DMS53 treated with DMSO at 0.1 percent for 48 hours (cell line): ENCODE data around the gene TGFBR3L.

Experiments
- DNase-seq: peaks from one replicate; lab custom pipeline; 2025; ENCODE audit not compliant: unreplicated experiment; lab: John Stamatoyannopoulos, UW

The TGFBR3L gene

GRCh38 chr19:7914598-7915045, at the start of gene TGFBR3L:
Gene TGFBR3L, plus strand, starts transcription at chr19:7914830.
- DNase-seq: no peak

- DNase-seq: no peak
These were observed 49.2 kb upstream of the TGFBR3L start for GRCh38 chr19:7865262-7865911.

DNA sequence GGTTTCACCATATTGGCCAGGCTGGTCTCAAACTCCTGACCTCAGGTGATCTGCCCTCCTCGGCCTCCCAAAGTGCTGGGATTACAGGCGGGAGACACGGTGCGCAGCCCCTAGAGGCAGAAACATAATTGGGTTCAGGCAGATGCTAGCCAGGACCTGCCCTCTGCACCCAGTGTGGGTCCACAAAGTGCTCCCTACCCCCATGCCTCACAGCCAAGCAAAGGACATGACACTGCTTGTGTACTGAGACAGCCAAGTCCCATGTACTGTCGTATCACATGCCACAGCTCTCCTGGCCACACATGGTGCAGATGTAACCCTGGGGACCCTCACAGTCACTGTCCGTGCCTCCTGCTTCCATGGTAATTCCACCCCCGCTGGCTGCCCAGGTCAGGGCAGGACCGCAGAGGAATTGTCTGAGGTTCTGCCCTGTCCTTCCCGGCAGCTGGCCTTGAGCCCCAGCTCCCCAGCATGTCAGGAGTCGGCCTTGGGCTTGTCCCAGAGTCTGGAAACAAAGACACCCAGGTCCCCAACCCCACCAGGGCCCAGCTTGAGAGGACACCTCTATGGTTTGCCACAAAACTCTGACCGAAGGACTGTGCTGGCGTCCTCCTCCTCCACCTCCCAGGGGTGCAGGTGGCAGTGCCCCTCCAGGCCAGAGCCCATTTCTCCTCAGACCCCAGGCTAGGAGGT, 48.1 kb upstream of the TGFBR3L start:
- DNase-seq: no peak

GRCh38 chr19:7867092-7867844, 47.4 kb upstream of the TGFBR3L start:
- no peak for DNase-seq

DNA sequence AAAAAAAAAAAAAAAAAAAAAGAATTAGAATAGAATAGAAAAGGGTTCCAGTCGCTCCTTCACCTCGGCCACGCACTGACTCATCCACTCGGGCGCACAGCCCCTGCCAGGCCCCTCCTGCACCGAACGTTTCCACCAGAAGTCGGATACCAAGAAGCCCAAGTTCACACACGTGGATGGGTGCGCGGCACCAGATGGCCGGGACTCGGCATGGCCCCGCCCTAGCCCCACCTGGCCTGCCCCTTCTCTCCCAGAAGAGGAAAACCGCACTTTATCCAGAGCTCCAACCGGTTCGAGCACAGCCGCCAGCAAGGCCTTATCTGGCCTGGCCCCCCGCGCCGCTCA, 46.3 kb upstream of the TGFBR3L start:
- DNase-seq: peak; percentile 48

DNA sequence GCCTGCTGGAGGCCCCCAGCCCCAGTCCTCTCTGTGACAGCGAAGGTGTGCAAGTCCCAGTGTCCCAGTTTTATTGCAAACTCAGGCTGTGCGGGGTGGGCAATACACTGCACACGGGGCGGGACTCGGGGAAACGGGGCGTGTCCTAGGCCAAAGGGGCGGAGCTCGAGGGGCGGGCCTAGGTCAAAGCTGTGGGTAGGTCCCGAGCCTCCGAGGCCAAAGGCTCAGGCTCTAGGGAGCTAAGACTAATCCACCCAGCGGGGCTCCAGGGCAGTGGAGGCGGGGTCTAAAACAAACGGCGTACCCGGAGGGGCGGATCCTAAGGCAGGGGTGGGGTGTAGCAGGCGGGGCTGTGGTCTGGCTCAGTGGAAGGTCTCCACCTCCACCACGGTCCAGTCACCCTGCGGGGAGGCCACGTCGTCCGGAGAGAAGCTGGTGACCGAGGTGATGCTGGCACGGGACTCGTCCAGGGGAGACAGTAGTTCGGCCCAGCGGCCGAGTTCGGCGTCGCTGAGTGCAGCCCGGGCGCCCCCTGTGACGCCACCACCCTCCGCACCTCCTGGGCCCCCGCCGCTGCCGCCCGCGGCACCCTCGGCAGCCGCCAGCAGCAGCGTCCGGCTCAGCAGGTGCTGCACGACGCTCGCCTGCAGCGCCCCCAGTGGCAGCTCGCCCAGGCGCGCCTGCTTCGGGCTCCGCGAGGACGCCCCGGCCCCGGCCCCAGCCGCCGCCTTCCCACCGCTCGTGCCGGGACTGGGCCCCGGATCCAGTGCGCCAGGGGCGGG, 45.8 kb upstream of the TGFBR3L start:
- DNase-seq: peak; percentile 55

DNA sequence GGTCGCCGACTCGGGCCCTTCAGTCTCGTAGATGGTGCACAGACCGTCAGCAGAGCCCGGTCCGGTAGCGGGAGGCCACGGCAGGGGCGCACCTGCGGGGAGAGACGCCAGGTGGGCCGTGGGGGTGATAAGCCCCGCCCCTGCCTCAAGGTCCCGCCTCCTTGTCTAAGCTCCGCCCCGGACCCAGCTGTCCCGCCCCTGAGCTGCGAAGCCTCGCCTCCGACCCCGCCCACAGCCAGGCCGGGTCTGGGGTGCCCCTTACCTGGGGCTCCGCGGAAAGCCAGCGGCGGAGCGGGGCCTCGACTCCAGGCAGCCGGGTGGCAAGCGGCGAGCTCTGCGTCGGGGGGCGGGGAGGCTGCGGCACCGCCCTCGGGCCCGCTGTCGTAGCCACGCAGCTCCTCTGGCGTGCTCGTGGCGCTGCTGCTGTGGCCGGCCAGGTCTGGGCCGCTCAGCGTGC, 45.1 kb upstream of the TGFBR3L start:
- no peak for DNase-seq

DNA sequence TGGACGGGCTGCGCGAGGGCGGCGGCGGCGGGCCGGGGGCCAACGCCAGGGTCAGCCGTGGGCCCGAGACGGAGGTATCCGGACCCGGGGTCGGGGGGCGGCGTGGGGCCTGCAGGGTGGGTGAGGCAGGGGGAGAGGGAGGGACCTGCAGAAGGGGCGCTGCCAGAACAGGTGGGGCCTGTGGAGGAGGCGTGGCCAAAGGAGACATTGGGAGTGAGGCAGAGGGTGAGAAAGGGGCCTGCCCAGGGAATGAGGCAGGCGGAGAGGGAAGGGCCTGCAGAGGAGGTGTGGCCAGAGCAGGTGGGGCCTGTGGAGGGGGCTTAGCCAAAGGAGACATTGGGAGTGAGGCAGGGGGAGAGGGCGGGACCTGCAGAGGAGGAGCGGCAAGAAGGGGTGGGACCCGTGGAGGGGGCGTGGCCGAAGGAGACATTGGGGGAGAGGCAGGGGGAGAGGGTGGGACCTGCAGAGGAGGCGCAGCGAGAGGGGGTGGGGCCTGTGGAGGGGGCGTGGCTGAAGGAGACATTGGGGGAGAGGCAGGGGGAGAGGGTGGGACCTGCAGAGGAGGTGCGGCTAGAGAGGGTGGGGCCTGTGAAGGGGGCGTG, 44.6 kb upstream of the TGFBR3L start:
- DNase-seq: no peak

DNA sequence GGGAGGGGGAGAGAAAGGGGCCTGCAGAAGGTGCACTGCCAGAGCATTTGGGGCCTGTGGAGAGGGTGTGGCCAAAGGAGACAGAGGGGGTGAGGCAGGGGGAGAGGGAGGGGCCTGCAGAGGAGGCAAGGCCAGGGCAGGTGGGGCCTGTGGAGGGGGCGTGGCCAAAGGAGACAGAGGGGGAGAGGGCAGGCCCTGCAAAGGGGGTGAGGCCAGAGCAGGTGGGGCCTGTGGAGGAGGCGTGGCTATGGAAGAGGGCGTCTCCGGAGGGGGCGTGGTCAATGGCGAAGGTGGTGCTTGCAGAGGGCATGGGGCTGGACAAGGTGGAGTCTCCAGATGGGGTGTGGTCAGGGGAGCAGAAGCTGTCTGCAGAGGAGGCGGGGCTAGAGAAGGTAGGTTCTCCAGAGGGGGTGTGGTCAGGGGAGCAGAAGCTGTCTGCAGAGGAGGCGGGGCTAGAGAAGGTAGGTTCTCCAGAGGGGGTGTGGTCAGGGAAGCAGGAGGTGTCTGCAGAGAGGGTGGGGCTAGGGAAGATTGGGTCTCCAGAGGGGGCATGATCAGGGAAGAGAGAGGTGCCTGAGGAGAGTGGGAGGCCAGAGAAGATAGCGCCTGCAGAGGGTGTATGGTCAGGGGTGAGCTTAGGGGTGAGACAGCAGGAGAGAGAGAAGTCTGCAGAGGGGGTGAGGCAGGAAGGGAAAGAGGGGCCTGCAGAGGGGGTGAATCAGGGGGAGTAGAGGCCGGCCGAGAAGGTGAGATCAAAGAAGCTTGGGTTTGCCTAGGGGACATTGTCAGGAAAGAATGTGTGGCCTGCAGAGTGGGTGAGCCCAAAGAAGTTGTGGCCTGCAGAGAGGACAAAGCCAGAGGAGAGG, 43.8 kb upstream of the TGFBR3L start:
- DNase-seq: no peak

- no peak for DNase-seq
These were observed 43.0 kb upstream of the TGFBR3L start for GRCh38 chr19:7871437-7872305.

DNA sequence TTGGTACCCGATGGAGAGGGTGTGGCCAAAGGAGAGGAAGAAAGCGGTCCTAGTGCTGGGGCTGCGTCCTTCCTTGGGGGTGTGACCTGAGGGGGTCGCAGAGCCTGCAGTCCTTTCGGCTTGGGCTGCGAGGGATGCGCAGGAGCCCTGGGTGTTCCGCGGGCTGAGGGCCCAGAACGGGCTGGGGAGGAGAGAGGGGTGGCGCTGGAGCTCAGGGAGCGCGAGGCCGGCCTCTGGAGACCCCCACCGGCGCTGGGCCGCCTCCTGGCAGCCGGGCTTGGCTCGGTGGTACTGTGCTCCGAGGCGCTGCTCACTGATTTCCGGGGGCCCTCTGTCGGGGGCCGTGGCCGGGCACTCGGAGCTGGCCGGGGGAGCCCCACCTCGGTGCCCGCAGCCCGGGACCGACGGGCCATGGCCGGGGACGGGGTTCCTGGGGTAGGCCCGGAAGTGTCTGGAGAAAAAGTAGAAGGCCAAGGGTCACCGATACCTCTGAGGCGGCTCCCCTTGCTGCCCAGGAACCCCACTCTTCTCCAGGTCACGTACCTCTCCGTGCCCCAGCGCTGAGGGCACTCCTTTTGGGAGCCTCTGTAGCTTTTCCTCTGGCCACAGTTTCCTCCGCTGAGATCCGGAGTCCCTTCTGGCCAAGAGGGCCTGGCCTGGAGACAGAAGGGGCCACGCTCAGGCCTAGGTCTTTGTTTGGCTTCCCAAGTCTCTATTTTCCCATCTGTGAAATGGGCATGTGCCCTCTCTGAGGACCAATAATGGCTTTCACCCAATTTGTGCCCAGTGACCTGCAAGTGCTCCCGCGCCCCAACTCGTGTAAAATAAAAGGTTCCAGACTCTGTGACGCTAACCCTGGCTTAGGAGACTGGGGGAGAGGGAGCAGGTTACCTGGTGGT, 42.1 kb upstream of the TGFBR3L start:
- no peak for DNase-seq

GRCh38 chr19:7873304-7874075, 41.1 kb upstream of the TGFBR3L start:
- DNase-seq: no peak

DNA sequence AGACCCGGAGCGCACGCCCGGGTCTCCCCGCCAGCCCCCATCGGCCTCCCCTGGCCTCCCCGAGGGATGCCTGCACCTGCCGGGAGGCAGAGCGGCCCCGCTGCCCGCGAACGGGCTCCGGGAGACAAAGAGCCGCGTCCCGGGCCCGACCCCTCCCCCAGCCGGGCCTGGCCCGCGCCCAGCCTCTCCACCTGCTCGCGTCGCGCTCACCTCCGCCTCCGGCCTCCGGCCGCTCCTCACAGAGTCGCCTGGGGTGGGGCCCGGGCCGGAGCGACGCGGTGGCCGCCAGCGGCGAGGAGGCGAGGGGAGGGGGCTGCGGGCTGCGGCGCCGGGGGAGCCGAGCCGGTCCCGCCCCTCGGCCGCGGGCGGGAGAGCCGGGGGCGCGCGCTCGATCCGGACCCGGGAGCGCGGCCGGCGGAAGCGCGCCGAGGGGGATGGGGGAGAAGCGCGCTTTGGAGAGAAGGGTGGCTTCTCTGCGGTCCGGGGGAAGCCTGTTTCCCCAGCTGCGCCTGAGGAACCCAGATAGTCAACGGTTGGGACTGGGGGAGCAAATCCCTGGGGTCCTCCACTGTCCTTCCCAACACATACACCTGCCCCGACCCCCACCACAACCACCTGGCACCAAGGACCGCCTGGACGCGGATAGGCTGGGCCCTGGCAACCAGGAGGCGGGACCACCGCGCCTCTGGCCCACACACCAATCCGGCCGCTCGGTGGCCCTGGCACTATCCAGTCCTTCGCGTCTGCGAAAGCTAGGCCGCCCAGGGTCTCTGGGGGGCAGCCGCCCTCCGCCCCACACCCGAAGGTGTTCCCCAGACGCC, 40.3 kb upstream of the TGFBR3L start, which contains the start of gene PRR36:
PRR36 (minus strand) TSS at position 315 of the 821 bp plus-strand sequence. CDS start 701 bp downstream, outside the sequence.
- peak; percentile 25 for DNase-seq

DNA sequence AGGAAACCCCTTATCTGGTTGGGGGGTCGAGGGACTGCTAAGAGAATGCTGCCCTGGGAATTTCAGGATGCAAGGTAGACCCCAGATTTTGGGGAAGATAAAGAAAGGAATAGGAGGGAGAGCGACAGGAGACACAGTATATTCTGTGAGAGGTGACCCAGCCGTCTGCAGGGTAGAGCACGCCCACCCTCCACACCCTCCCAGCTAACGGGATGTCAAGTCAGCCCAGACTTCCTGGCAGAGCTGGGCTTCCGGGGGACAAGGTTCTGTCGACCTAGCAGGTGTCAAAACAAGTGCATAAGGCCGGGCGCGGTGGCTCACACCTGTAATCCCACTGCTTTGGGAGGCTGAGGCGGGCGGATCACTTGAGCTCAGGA, 39.7 kb upstream of the TGFBR3L start:
- DNase-seq: no peak

DNA sequence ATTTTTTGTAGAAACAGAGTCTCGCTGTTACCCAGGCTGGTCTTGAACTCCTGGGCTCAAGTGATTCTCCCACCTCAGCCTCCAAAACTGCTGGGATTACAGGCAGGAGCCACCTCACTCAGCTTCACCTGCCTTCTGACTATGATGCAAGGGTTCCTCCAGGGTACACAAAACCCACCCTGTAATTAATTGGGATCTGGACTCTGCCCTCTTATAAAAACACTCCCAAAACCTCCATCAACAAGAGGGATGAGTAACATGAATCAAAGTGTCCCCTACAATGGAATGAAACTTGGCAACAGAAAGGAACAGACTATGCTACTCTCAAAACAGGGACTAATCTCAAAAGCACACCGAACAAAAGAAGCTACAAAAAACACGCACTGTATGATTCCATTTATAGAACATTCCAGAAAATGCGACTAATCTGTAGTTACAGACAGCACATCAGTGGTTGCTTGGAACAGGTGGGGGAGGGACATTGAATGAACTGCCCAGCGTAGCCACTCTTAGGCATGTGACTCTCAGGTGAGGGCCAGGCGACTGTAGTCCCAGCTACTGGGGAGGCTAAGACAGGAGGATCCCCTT, 37.3 kb upstream of the TGFBR3L start:
- no peak for DNase-seq
